ENCODE measurements around the gene CACNB4.
"Not testable (repeated sequence)": the region's sequence is repeated elsewhere in the genome, so short reads cannot be mapped to it uniquely, and the experiment has no call there.

The CACNB4 gene

GRCh38 chr2:152098496-152099366, at the start of gene CACNB4:
Gene CACNB4 (minus strand): TSS chr2:152099044.
- DNase-seq (ENCODE audit: low read depth): no peak

GRCh38 chr2:152134488-152135280, 35.8 kb upstream of the CACNB4 start:
- no peak for DNase-seq (ENCODE audit: low read depth)

- no peak for DNase-seq (ENCODE audit: low read depth)
Measured at GRCh38 chr2:152132306-152132705, 33.5 kb upstream of the CACNB4 start.

- no peak for DNase-seq (ENCODE audit: low read depth)
Measured at GRCh38 chr2:152127628-152128027, 28.8 kb upstream of the CACNB4 start.

- no peak for DNase-seq (ENCODE audit: low read depth)
Measured at GRCh38 chr2:152126664-152127063, 27.8 kb upstream of the CACNB4 start.

GRCh38 chr2:152122161-152122560, 23.3 kb upstream of the CACNB4 start:
- no peak for DNase-seq (ENCODE audit: low read depth)

- DNase-seq (ENCODE audit: low read depth): no peak
Measured at GRCh38 chr2:152120430-152120829, 21.6 kb upstream of the CACNB4 start.

GRCh38 chr2:152115952-152116351, 17.1 kb upstream of the CACNB4 start:
- DNase-seq (ENCODE audit: low read depth): no peak

- no peak for DNase-seq (ENCODE audit: low read depth)
Measured at GRCh38 chr2:152114366-152114765, 15.5 kb upstream of the CACNB4 start.

- DNase-seq (ENCODE audit: low read depth): not testable (repeated sequence)
Measured at GRCh38 chr2:152107140-152107539, 8.3 kb upstream of the CACNB4 start.

GRCh38 chr2:152106464-152106863, 7.6 kb upstream of the CACNB4 start:
- DNase-seq (ENCODE audit: low read depth): no peak

- no peak for DNase-seq (ENCODE audit: low read depth)
Measured at GRCh38 chr2:152103271-152103670, 4.4 kb upstream of the CACNB4 start.

- DNase-seq (ENCODE audit: low read depth): no peak
Measured at GRCh38 chr2:152100961-152101360, 2.1 kb upstream of the CACNB4 start.

- DNase-seq (ENCODE audit: low read depth): peak; percentile 5
Measured at GRCh38 chr2:152099367-152100050, 665 bp upstream of the CACNB4 start.

- no peak for DNase-seq (ENCODE audit: low read depth)
Measured at GRCh38 chr2:152097801-152098495, 896 bp downstream of the CACNB4 start.

- peak; percentile 38 for DNase-seq (ENCODE audit: low read depth)
Measured at GRCh38 chr2:152097290-152097800, 1.5 kb downstream of the CACNB4 start.

- no peak for DNase-seq (ENCODE audit: low read depth)
Measured at GRCh38 chr2:152095146-152095545, 3.7 kb downstream of the CACNB4 start.

- DNase-seq (ENCODE audit: low read depth): no peak
Measured at GRCh38 chr2:152094014-152094413, 4.8 kb downstream of the CACNB4 start.

- DNase-seq (ENCODE audit: low read depth): no peak
Measured at GRCh38 chr2:152093464-152093863, 5.4 kb downstream of the CACNB4 start.

- DNase-seq (ENCODE audit: low read depth): no peak
Measured at GRCh38 chr2:152092095-152092494, 6.7 kb downstream of the CACNB4 start.

GRCh38 chr2:152090726-152091125, 8.1 kb downstream of the CACNB4 start:
- DNase-seq (ENCODE audit: low read depth): not testable (repeated sequence)

- no peak for DNase-seq (ENCODE audit: low read depth)
Measured at GRCh38 chr2:152089238-152089637, 9.6 kb downstream of the CACNB4 start.
